NK-92 treated with Interleukin-12 subunit alpha and Interleukin-12 subunit beta, amount 100 ng/mL, for 24 hours (cell line): ENCODE measurements around the gene PHLDB2.
A peak's percentile ranks its signal among the peaks of the same experiment; 100 is the strongest.
"Not testable (repeated sequence)": the region's sequence is repeated elsewhere in the genome, so short reads cannot be mapped to it uniquely, and the experiment has no call there.

ENCODE experiments used
- DNase-seq: peaks from one replicate; lab custom pipeline; 2025; lab: John Stamatoyannopoulos, UW

Gene PHLDB2

GRCh38 chr3:111859061-111859973 is at the start of gene PHLDB2:
Gene PHLDB2, plus strand, starts transcription at chr3:111859265. Its CDS starts 24,813 bp downstream, at chr3:111884078.
- peak; percentile 64 for DNase-seq

GRCh38 chr3:111810909-111811308 is 48.2 kb upstream of the PHLDB2 start:
- no peak for DNase-seq

- no peak for DNase-seq
Observed at GRCh38 chr3:111811811-111812210, 47.3 kb upstream of the PHLDB2 start.

- no peak for DNase-seq
Observed at GRCh38 chr3:111812701-111813100, 46.4 kb upstream of the PHLDB2 start.

- no peak for DNase-seq
Observed at GRCh38 chr3:111813441-111813840, 45.6 kb upstream of the PHLDB2 start.

- no peak for DNase-seq
Observed at GRCh38 chr3:111813979-111814378, 45.1 kb upstream of the PHLDB2 start.

GRCh38 chr3:111816771-111817170 is 42.3 kb upstream of the PHLDB2 start:
- DNase-seq = not testable (repeated sequence)

GRCh38 chr3:111819927-111820326 is 39.1 kb upstream of the PHLDB2 start:
- DNase-seq = no peak

- DNase-seq = no peak
Observed at GRCh38 chr3:111820651-111821050, 38.4 kb upstream of the PHLDB2 start.

- DNase-seq = no peak
Observed at GRCh38 chr3:111821891-111822290, 37.2 kb upstream of the PHLDB2 start.

- DNase-seq = no peak
Observed at GRCh38 chr3:111822804-111823203, 36.3 kb upstream of the PHLDB2 start.

- no peak for DNase-seq
Observed at GRCh38 chr3:111823341-111823855, 35.7 kb upstream of the PHLDB2 start.

- DNase-seq = no peak
Observed at GRCh38 chr3:111824351-111824750, 34.7 kb upstream of the PHLDB2 start.

- no peak for DNase-seq
Observed at GRCh38 chr3:111827871-111828270, 31.2 kb upstream of the PHLDB2 start.

GRCh38 chr3:111828530-111828929 is 30.5 kb upstream of the PHLDB2 start:
- DNase-seq = no peak

GRCh38 chr3:111829023-111829422 is 30.0 kb upstream of the PHLDB2 start:
- no peak for DNase-seq

GRCh38 chr3:111831840-111832239 is 27.2 kb upstream of the PHLDB2 start:
- DNase-seq = no peak

- no peak for DNase-seq
Observed at GRCh38 chr3:111837112-111837511, 22.0 kb upstream of the PHLDB2 start.

- no peak for DNase-seq
Observed at GRCh38 chr3:111838133-111838532, 20.9 kb upstream of the PHLDB2 start.

- DNase-seq = no peak
Observed at GRCh38 chr3:111846039-111846438, 13.0 kb upstream of the PHLDB2 start.

- DNase-seq = no peak
Observed at GRCh38 chr3:111846717-111847116, 12.3 kb upstream of the PHLDB2 start.

- DNase-seq = no peak
Observed at GRCh38 chr3:111848283-111848682, 10.8 kb upstream of the PHLDB2 start.

GRCh38 chr3:111848778-111849177 is 10.3 kb upstream of the PHLDB2 start:
- DNase-seq = no peak

- DNase-seq = no peak
Observed at GRCh38 chr3:111850537-111850936, 8.5 kb upstream of the PHLDB2 start.
